CD4-positive, alpha-beta T cell treated with Interleukin-1 beta for 1 hour (primary cell): ENCODE results near the gene OR5B21.

Experiments used
- DNase-seq, 2 donors: peaks; one replicate each; pipeline ENCODE4 v3.0.0-alpha.2; 2020 to 2022

The OR5B21 gene

GRCh38 chr11:58490827-58491226 lies 17.1 kb downstream of the OR5B21 start:
- no peak for DNase-seq

GRCh38 chr11:58487170-58487569 lies 20.7 kb downstream of the OR5B21 start:
- no peak for DNase-seq

DNA sequence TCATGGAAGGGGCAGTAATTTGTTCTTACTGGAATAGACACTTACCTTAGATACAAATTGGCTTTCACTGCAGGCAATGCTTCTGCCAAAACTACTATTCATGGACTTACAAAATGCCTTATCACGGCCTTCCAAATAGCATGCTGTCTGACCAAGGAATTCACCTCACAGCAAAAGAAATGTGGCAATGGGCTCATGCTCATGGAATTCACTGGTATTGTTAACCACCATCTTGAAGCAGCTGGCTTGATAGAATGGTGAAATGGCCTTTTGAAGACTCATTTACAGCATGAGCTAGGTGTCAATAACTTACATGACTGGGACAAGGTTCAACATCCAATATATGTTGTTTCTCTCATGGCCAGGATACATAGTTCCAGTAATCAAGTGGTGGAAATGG lies 21.9 kb downstream of the OR5B21 start:
- DNase-seq = no peak

- no peak for DNase-seq
Measured at GRCh38 chr11:58471892-58472291, 36.0 kb downstream of the OR5B21 start.

GRCh38 chr11:58466293-58466692 lies 41.6 kb downstream of the OR5B21 start:
- no peak for DNase-seq

- DNase-seq = no peak
Measured at GRCh38 chr11:58465690-58466089, 42.2 kb downstream of the OR5B21 start.
